Stimulated activated CD8-positive, alpha-beta memory T cell treated with anti-CD3 and anti-CD28 coated beads, Interleukin-7, amount 100 ng/mL, for 1 hour (primary cell): ENCODE measurements around the gene TMEM253.

Source experiments
- DNase-seq, 2 donors: peaks; one replicate each; pipeline ENCODE4 v3.0.0-alpha.2; 2020; ENCODE audit warnings: low read depth in 2 of 2

TMEM253 gene

DNA sequence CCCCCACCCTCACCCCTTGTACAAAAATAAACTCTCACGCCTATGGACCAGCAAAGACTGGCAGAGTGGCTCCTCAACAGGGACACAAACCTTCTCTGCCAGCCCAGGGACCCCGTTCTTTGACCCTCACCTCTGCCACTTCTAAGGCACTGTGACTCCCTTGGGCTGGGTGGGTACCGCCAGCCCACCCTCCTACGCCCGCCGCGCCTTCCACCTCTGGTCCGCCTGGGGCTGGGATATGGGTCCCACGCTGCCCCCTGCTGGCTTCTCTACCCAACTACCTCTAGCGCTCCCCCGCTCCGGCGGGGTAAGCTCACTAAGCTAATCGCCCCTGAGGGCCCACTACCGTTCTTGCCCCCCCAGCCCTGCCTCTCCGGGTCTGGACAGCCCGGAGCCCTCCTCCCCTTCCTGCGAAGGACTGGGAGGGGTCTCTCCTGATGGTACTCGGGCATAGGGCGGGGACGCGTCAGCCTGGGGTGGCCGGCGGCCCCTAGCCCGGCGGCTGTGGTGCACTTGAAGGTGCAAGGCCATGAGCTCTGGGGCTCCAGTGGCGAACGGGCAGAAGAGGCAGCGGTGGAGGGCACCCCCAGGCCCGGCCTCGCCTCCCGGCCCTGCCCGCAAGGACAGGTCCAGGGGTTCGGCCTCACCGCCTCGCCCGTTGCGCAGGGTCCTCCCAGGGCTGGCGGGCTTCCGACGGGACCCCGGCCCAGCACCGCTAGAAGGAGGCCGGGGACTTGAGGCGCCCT lies 10.5 kb upstream of the TMEM253 start:
- DNase-seq: no peak

DNA sequence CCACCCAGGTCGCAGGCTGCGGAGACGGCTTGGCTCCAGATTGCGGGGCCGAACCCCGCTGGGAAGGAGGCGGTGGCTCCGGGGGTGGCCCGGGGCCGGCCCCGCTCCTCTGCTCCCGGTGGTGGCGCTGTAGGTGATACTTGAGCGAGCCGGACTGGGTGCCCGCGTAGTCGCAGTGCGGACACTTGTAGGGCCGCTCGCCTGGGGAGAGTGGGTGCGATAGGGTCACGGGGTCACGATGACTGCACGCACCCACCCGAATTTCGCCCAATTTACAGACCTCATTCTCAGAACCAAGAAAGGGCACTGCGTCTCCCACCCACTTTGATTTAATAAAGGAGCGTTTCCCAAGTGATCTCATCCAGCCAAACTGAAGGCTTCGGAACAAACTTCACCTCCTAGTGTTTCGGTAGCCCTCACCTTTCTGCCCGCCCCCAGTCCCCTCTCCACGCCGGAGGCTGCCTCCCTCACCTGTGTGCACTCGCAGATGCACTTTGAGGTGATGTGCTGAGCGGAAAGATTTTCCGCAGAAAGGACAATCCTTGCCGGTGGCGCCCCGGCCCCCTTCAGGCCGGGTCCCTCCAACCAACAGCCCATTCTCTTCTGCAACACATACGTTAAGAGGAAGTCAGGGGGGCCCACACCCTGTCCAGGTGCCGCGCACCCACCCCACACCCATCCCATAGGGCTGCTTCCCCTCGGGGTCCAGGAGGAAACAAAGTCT lies 9.8 kb upstream of the TMEM253 start:
- no peak for DNase-seq

DNA sequence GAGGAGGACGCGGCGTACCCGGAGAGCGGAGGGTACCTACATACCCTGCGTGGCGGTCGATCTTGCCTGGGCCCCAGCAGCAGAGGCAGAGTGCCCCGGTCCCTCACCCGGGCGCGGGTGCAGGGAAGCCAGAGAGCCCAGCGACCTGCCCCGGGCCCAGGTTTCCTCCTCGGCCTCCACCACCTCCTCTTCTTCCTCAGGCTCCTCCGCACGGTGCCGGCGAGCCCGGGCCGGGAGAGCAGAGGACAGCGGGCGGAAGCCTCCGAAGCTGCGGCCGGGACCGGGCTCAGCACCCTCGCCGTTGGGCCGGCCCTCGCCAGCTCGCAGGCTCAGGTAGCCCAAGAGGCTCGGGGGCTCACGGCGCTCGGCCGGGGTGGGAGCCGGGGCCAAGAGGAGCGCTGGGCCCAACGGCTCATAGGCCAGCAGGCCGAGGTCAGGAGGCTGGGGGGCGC lies 9.0 kb upstream of the TMEM253 start:
- DNase-seq: no peak

DNA sequence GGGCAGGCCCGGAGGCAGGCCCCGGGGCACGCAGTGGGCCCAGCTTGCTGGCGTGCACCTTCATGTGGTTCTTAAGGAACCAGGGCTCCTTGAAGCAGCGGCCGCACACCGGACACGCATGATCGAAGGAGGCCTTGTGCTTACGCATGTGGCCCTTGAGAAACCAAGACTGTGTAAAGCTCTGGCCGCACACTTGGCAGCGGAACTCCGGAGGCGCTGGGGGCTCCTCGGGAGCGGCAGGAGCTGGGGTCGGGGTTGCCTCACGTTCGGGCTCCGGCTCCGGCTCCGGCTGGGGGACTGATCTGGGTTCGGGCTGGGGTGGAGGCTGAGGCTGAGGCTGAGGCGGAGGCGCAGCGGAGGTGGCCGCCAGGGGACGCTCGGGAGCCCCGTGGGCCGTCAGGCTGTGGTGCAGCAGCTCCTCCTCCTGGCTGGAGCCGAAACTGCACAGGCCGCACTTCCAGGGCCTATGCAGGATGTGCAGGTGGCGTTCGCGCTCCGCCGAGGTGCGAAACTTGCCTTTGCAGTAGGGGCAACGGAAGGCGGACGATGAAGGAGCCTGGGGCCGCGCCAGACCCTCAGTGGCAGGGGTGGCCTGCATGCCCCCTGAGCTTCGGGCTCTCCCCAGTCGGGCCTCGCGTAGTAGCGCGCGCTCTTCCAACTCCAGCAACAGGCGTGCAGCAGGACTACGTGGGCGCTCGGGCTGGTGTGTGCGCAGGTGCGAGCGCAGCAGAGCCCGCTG lies 8.4 kb upstream of the TMEM253 start:
- DNase-seq: peak; percentile 81 to 89

DNA sequence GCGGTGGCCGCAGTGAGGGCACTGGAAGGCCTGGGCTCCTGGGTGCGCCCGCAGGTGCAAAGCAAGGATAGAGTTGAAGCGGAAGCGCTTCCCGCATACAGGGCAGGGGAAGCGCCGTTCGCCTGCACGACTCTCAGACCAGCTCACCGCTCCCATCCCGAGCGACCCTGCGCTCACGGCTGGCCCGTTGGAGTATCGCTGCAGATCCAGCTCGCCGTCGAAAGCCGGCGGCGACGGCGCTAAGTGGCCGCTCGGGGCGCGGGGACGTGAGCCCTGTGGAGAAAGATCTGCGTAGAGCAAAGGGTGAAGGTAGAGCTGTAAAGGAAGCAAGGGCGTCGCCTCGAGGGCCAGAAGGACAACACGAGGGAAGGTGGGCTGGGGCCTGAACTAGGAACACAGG lies 7.8 kb upstream of the TMEM253 start:
- no peak for DNase-seq

DNA sequence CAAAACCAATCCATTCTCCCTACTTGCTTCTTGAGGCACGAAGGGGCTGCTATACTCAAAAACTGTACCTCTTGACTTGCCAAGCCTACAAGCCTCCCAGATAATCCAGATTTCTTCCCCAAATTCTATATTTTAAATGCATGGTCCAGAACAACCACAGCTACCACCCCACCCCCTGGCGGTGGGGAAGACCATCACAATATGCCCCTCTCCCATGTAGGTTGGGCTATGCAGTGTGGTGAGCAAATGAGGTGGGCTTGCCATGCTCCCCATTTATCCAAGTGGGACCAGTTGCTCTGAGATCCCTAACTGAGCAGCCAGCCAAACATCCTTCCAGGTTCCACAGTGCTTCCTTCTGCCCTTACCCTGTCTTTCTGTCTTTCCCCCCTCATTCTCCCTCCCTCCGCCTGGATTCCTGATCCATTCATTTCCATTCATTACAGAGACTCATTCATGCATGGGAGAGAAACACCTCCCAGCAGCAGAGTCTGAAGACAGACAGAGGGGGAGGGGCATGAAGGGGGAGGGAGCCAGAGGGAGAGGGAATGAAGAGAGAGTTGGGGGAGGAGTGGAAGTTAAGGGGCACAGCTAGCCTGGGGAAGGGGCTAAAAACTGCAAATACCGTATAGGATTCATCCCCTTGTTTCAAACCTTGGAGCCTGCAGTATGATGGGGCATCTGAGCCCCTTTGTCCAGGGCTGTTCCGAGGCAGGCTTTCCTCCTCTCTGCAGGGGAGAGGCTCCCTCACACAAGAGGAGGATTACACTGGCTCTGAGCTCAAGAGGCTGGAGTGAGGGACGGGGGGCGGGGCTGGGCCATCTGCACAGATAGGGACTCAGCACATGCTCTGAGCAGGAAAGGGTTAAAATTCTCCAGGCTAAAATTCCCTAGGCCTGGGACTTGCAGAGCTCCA lies 6.8 kb upstream of the TMEM253 start:
- DNase-seq: no peak

DNA sequence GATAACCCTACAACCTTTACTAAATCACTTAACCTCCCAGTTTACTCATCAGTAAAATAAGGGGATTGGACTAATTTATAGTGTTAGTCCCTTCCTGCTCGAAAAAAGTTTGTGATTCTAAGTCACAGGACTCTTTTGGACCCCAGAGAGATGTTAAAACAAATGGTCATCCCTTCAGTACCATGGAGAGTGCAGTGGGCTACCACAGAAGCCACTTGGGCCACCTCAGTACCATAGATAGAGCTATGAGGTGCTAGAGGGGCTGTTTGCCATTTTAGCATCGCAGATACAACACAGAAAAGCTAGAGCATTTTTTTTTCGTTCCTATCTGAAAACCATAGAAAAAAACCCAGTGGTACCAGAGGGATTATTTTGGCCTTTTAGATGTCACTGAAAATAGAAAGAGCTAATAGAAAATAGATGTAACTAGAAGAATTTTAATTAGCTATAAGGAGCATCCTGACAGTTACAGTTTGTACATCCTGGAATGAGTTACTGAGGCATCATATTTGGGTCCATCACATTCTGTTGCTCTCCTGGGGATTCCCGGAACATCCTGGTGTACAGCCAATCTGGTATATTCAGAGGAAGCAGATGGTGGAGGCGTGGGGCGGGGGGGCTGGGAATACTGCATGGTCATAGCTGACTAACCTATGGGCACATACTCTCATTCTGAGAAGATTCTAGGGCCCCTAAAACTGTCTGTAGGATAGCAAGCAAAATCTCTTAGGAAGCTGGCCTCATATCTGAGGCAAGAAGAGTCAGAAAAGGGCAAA lies 5.2 kb upstream of the TMEM253 start:
- DNase-seq: no peak

DNA sequence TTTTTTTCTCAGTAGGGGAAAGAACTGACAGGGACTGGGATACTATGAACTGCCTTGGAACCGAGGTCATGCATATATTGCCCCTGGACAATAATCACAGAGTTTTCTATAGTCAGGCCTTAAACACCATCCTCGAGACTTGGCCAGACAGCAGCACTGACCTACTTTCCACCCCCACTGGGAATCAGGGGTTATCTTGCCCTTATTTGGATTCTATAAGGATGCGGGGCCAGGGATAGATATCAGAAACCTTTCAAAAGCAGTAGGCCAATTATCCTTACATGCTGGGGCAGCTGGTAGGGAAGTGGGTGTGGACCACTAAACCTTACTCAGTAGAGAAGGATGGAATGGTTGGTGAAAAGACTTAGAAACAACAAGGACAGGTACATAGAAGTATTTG lies 4.4 kb upstream of the TMEM253 start:
- no peak for DNase-seq

DNA sequence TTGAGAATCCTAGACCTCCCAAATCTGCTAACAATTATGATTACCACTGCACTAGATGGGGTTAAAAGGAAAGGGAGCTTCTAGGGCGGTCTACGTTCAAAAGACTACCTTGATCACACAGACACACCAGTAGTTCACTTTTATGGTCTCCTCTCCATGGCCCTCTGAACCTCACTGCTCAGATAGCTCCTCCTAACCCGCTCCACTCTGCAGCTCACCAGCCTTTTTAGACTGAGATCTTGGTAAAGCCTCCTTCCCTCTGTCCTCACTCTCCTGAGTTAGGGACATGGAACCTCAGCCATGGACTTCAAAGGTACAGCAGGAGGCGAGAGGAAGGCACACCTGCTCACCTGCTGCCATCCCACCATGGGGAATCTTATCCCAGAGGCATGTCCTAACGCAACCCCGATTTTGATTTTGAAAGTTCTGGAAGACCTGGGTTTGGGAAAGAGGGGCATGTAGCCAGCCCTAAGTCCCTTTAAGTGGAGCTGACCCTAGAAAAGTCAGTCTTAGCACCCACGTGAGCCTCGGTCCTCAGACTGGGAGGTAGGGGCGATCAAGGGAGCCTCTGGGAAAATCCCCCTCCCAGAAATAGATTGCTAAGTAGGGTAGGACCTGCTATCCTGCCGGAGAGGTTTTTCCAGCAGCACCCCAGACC lies 3.8 kb upstream of the TMEM253 start:
- DNase-seq: no peak

DNA sequence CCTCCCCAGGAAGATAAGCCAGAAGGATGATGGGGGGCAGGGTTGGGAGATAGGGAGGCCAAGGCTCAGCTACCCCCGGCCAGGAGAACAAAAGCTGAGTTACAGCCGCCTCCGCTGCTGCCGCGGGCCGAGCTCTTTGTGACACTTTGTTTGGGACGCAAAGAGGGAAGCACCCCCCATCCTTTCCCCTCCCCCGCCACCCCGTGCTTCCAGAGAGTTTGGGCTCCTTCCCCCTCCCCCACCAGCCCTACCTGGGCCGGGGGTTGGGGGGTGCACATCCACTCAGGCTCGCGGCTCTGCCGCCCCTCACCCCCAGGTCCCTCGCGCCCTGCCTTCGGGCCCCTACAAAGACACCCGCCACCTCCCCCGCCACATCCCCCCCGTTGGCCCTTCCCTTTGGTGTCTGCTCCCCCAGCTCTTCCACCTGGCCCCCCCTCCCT lies 3.2 kb upstream of the TMEM253 start:
- DNase-seq: no peak

DNA sequence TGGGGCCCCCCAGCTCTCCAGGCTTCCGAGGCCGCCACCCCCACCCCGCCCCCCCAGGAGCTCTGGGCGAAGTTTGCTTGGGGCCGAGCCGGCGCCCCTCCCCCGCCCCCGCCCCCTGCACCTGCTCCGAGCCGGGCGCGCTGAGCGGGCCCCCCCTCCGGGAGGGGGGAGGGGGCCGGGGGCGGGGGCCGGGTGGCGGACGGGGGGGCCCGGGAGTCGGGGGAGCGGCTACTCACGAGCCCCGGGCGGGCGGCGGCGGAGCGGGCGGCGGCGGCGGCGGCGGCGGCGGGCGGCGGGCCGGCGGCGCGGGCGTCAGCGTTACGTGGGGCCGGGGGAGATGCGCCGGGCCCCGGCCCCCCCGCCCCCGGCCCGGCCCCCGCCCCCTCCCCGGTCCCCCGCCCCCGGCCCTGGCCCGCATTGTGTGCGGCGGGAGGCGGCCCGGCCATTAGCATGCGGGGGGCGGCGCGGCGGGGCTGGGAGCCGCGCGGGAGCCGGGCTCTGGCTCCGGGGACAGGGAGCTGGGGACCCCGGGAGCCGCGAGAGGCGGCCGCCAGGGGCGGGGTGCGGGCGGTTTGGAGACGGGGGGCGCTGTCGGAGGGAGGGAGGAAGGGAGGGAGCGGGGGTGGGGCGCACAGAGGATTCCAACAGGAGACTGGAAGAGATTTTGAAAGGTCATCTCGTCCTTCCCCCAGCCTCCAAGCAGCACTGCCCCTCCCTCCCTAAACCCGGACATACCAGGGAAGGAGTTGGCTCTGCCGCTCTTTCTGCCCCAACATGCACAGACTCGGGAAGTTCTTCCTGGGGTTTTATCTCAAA lies 2.6 kb upstream of the TMEM253 start, which contains the start of gene ZNF219:
TSS of gene ZNF219 (minus strand) at position 580 of the 816 bp plus-strand sequence. CDS start 5,064 bp downstream, outside the sequence.
- DNase-seq: no peak

DNA sequence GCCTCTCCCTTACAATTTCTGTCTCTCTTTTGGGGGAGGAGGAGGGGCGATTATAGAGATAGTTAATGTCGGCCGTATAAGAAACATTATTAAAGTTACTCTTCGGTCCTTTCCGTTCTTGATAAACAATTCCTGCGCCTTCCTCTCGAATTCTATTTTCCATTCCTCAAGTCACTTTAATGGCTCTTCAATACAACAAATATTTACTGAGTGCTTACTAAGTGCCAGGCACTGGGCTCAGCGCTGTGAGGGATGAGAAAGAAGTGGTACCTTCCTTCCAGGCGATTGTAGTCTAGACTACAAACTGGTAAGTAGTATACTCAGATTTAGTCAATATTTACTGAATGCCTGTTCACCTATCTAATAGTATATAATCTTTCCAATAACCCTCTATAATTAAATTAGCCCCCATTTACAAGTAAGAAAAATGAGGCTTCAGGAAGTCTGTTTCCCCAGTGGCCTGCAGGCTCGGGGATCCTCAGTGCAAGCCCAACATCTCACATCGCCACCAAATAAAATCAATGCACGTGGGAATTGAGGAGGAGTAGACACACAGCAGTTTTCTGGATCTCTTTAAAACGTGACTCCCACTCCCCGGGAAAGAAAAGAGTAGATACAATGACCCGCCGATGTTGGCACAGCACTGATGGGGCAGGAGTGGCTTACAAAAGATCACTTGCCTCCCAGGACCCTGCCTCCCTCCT lies 1.8 kb upstream of the TMEM253 start:
- DNase-seq: no peak

DNA sequence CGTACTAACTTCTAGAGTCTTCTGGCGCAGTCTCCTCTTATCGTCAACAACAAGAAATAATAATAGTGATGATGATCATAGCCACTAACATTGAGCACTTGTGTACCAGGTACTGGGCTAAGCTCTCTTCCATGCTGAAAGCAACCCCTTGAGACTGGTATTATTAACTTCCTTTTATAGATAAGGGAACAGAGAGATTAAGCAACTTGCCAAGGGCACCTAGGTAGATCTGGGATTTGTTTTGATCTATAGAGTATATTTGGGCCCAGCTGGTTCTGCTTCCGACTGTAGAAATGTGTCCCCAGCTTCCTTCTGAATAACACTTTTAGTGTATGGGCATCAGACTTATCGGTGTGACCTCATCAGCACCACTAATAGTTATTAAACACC lies 1.3 kb upstream of the TMEM253 start:
- no peak for DNase-seq

DNA sequence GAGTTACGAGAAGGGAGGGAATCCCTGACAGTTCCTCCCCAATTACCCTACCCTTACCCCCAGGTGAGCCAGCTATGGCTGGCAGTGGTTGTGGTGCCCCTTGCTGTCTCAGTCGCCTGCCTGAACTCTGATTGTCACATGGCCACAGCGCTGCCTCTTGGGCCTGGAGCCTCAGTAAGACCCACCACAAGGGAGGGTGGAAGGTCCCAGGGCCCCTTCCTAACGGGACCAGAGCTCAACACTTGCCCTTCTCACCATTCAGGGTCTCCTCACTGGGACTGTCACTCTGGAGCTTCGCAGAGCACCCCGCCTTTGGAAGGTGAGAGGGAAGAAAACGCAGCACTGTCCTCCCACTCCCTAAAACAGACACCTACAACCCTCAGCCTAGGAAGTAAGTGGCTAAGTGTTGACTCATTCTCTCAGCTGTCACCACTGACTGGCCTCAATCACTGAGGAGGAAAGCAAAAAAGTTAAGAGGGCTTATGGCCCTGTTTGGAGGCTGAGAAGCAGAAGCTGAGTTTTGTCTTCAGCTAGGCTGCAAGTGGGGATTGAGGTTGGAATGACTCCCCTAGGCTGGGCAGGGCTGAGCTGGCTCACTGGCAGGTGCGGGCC lies 1.0 kb downstream of the TMEM253 start:
- DNase-seq: no peak

DNA sequence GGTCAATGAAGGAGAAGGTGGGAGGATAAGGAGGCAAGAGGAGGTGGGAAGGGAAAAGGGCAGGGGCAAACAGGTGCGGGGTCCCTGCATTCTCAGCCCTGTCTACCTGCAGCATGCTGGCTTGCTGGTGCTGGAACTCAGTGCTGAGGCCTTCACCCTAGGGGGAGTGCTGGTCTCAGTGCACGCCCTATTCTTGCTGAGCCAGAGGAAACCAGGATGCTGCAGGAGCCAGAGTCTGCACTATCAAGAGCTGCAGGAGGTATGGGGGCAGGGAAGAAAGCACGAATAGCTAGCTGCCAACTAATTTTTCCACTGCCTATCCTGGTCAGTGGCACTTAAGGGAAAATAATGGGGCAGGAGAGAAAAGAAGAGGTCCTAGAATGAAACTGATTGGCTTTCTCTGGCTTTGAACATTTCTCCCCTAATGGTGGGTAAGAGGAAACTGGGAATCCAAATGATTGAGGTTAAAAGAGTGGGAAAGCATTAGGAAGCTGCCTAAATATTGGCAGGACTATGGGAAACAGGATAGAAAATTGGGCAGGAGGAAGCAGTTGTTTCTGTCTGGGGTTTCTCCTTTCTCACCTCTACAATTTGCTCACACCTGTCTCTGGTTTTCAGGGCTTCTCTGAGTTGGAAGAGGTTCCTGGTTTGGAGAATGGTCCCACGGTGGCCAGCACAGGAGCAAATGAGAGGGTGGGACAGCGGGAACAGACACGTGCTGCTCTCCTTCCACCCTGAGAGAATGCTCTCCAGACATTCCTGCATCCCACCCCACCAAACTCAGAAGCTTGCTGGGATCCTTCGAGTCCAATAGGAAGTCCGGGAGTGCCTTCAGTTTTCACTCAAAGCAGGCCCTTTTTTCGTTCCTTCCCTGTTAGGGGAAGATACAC lies 1.9 kb downstream of the TMEM253 start:
- no peak for DNase-seq

DNA sequence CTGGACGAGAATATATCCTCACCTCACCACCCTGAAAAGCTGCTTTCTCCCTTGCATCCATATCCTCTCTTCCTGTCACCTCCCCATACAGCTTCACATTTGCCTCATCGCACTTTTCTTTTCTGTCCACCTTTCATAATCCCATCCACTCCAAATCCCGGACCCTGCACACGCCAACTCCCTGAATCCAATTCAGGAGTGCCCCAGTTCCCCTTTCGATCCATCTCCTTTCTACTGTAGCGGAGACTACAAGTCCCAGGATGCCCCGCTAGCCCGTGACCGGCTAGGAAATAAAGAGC lies 2.5 kb downstream of the TMEM253 start:
- no peak for DNase-seq

DNA sequence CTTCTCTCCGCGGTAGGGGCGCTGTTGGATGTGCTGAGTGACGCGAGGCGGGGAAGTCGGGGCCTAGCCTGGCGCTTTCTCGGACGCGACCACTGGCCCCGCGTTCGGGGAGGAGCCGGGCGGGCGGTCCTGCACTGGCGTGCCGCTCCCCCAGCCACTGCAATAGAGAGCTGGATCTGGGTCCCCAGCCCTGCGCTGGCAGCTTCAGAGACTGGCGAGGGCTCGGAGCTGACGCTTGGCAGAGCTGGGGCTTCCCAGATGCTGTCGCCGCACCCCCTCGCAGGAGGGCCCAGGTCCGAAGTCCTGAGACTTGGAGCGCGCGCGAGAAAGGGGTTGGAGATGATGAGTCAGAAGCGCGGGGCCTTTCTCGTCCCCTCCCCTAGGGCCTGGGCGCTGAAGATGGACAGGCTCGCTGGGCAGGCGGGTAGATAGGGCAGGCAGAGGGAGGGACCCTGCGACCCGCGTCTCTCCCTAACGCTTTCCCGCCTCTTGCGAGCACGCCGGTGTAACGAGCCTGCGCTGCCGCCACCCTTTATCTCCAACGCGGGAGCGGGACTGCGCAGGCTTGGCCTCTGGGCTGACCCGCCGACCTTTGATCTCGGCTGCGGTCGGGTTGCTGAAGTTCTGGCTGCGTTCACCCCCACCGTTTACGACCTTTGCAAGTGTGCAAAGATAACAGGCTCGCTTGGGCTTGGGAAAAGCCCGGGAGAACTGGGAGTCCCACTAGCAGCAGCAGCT lies 3.0 kb downstream of the TMEM253 start:
- DNase-seq: peak; percentile 80 to 86
